H1 (cell line): ENCODE results near the gene CEL. TPM values are rescaled to one million over a fixed set of nuclear protein-coding genes. Genes with fewer than 3 reads are reported as not detected.

Experiments used
- CHD7 ChIP-seq: fragments of 300-600 bp; sonication (generic); IDR thresholded peaks from 2 replicates; pipeline ENCODE4 v1.7.1; 2012; ENCODE audit warnings: low read length, moderate library complexity, mild to moderate bottlenecking, inconsistent platforms; ENCODE audit not compliant: insufficient replicate concordance
- SP1 ChIP-seq: IDR thresholded peaks from 2 replicates; pipeline ENCODE4 v1.6.1; 2011; ENCODE audit warnings: low read depth, low read length
- polyA plus RNA-seq, 7 experiments: library from polyadenylated mRNA; depleted of rRNA in 3 of 7; stranded (reverse) in 5 of 7; unstranded in 2 of 7; fragments of >200 nt in 5 of 7; fragments of 200-250 nt in 2 of 7; gene quantifications; 1 replicate in 5 of 7; 2 replicates in 1 of 7; 4 replicates in 1 of 7; pipeline versions ENCODE4 v1.2.1 to v1.2.3, GENCODE V29; 2011 to 2013; ENCODE audit warnings: missing spikeins in 2 of 7, mixed read lengths in 2 of 7
- total RNA-seq: library from RNA; stranded (reverse); fragmentation: NEBNext Ultra II Directional; extraction: Animal tissue kit (Norgen Biotek cat#: 25700); gene quantifications from 2 replicates; pipeline ENCODE4 v1.2.1, GENCODE V29; 2021

CEL gene
- total and polyA plus RNA-seq, 2 of the 8 experiments (the other 6 are each of a cell fraction or from before 2014, with no cell fraction given), result 1.8 to 3.4 TPM

- TF ChIP-seq CHD7 (no peak), SP1 (no peak)
- TF ChIP-seq, all 59 proteins: peak for 3
Measured at GRCh38 chr9:133120501-133121197, 58.9 kb downstream of the CEL start (continued).
